HG03571 (cell line): Measurements from ENCODE around the gene GPD1L.
"Not testable (repeated sequence)": the region's sequence is repeated elsewhere in the genome, so short reads cannot be mapped to it uniquely, and the experiment has no call there.

Source experiments
- ATAC-seq: cut with Tn5 transposase; IDR thresholded peaks from one replicate; pipeline ENCODE4 v1.9.1; 2021; ENCODE audit not compliant: unreplicated experiment

GPD1L gene

GRCh38 chr3:32105291-32106131, 909 bp upstream of the GPD1L start:
- no peak for ATAC-seq

- ATAC-seq = no peak
Measured at GRCh38 chr3:32106929-32107362, 526 bp downstream of the GPD1L start.

GRCh38 chr3:32108224-32108623, 1.8 kb downstream of the GPD1L start:
- ATAC-seq = not testable (repeated sequence)

GRCh38 chr3:32109256-32109655, 2.8 kb downstream of the GPD1L start:
- ATAC-seq = no peak

- ATAC-seq = no peak
Measured at GRCh38 chr3:32110233-32110760, 3.9 kb downstream of the GPD1L start.

- ATAC-seq = no peak
Measured at GRCh38 chr3:32111560-32111959, 5.1 kb downstream of the GPD1L start.

- ATAC-seq = no peak
Measured at GRCh38 chr3:32113566-32113965, 7.1 kb downstream of the GPD1L start.

GRCh38 chr3:32113981-32114545, 7.6 kb downstream of the GPD1L start:
- no peak for ATAC-seq

- not testable (repeated sequence) for ATAC-seq
Measured at GRCh38 chr3:32114546-32115386, 8.3 kb downstream of the GPD1L start.

GRCh38 chr3:32117320-32117719, 10.9 kb downstream of the GPD1L start:
- no peak for ATAC-seq

- no peak for ATAC-seq
Measured at GRCh38 chr3:32118215-32118614, 11.8 kb downstream of the GPD1L start.

- no peak for ATAC-seq
Measured at GRCh38 chr3:32120471-32120870, 14.1 kb downstream of the GPD1L start.

GRCh38 chr3:32121137-32121536, 14.7 kb downstream of the GPD1L start:
- no peak for ATAC-seq

GRCh38 chr3:32123620-32124019, 17.2 kb downstream of the GPD1L start:
- ATAC-seq = no peak

- no peak for ATAC-seq
Measured at GRCh38 chr3:32125012-32125411, 18.6 kb downstream of the GPD1L start.

GRCh38 chr3:32126305-32127015, 20.0 kb downstream of the GPD1L start:
- ATAC-seq = no peak

- no peak for ATAC-seq
Measured at GRCh38 chr3:32127219-32127826, 20.9 kb downstream of the GPD1L start.

GRCh38 chr3:32128936-32129335, 22.5 kb downstream of the GPD1L start:
- no peak for ATAC-seq

- ATAC-seq = no peak
Measured at GRCh38 chr3:32129832-32130231, 23.4 kb downstream of the GPD1L start.

- ATAC-seq = no peak
Measured at GRCh38 chr3:32132121-32132520, 25.7 kb downstream of the GPD1L start.
